Lower leg skin (tissue), 3 donors: ENCODE data around the gene CDKAL1.

Experiments used
- CTCF ChIP-seq, 3 donors: fragments of 450-650 bp; IDR thresholded peaks; one replicate each; pipeline ENCODE4 v1.5.1; 2016; ENCODE audit warnings: antibody characterized with exemption in 3 of 3, mild to moderate bottlenecking in 3 of 3, moderate library complexity in 2 of 3
- POLR2A ChIP-seq, 2 donors: fragments of 450-650 bp; IDR thresholded peaks; one replicate each; pipeline ENCODE4 v1.6.1; 2016 to 2017; ENCODE audit warnings: antibody characterized with exemption in 2 of 2, mild to moderate bottlenecking in 1 of 2, moderate library complexity in 1 of 2

- TF ChIP-seq CTCF (IDR thresholded peaks at IDR 0.05) (no peak), POLR2A (IDR thresholded peaks at IDR 0.05) (no peak)
Measured at GRCh38 chr6:20998748-20999448, 464.6 kb downstream of the CDKAL1 start.
